Measurements from ENCODE around the gene KLHL6. TPM values are rescaled to one million over a fixed set of nuclear protein-coding genes. Genes with fewer than 3 reads are reported as not detected.

Gene KLHL6
- total and polyA plus RNA-seq, 2 of the 13 experiments (the other 11 are each of a cell fraction or from before 2014, with no cell fraction given), result not detected

DNA sequence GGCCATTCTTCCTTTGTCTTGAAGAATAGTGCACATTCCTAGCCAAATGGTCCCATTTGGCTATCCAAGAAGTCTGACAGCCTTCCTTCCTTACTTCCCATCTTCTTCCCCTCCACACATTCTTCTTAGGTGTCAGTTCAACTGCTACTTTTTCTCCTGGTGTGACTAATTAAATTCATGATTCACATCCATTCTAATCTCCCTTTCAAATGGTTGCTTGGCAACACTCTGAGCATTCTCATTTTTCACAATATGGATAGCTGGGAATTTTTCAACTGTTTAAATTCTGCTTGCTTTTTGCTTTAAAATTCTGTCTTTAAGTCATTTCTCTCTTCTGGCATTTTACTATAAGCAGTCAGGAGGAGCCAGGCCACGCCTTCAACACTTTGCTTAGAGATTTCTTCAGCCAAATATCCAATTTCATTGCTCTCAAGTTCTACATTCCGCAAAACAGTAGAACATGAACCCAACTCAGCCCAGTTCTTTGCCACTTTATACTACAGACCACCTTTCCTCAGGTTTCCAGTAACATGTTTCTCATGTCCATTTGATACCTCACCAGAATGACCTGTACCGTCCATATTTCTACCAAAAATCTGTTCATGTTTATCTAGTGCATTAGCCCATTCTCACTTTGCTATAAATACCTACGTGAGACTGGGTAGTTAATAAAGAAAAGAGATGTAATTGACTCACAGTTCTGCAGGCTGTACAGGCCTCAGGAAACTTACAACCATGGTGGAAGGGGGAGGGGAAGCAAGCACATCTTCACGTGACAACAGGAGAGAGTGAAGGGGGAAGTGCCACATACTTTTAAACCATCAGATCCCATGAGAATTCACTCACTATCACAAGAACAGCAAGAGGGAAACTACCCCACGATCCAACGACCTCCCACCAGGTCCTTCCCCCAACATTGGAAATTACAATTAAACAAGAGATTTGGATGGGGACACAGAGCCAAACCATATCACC lies 95.1 kb downstream of the KLHL6 start:
- H2AFZ ChIP-seq (ENCODE audit: low read length), result no peak overlapping the region
- BruUV-seq (replicated peaks), result no TSS peak
- no peak overlapping the region for H3K9ac ChIP-seq (ENCODE audit: insufficient read depth, low read depth, low read length)
- ATAC-seq (no peak), DNase-seq (ENCODE audit: low spot score) (no peak), FAIRE-seq (no peak)
- no peak overlapping the region for H3K4me2 ChIP-seq (ENCODE audit: low read depth, low read length)
- ChIA-PET CTCF (ENCODE audit: low intra/inter-chr PET ratio, low total read pairs) (no interaction called here), POLR2A (no interaction called here)
- no peaks in the 10 kb centered on the region for H4K20me1 ChIP-seq (ENCODE audit: insufficient read depth, low read length)
- no peaks in the 10 kb centered on the region for H3K36me3 ChIP-seq (replicated peaks in 1 of 2; ENCODE audit: control insufficient read depth in 1 of 2, insufficient read depth in 2 of 2, low read length in 2 of 2)
- no peak overlapping the region for H3K27ac ChIP-seq (ENCODE audit: extremely low read length, insufficient read depth, low read length)
- intact Hi-C loops (cut with micrococcal nuclease; ENCODE audit: unreplicated experiment), result no loop called here
- H3K4me1 ChIP-seq (ENCODE audit: insufficient read depth, low read length), result peaks cover 15% of the 10 kb centered on the region
- no peaks in the 10 kb centered on the region for H3K9me3 ChIP-seq (ENCODE audit: low read length)
- WGBS (ENCODE audit: low lambda C conversion rate), result 36% methylated on average over 7 of the region's 7 CpGs
- in situ Hi-C loops (cut with HindIII; ENCODE audit: extremely low pct_ligation_motif_present, low pct_unique_long_range_greater_than_20kb), result no loop called here
- H3K4me3 ChIP-seq (replicated peaks in 1 of 3; ENCODE audit: insufficient read depth in 1 of 3, low read depth in 2 of 3, low read length in 3 of 3), result no peak overlapping the region
- H3K79me2 ChIP-seq (ENCODE audit: insufficient read depth, low read length), result no peaks in the 10 kb centered on the region
- TF ChIP-seq ZNF256 (CRISPR knock-in tag; conservative IDR thresholded peaks at IDR 0.05), result peak; percentile 96
- no peak for TF ChIP-seq KLF6 (CRISPR knock-in tag; IDR thresholded peaks at IDR 0.05)
- H3K27me3 ChIP-seq (ENCODE audit: control insufficient read depth in 1 of 2, insufficient read depth in 2 of 2, low read length in 2 of 2), result no peaks in the 10 kb centered on the region

DNA sequence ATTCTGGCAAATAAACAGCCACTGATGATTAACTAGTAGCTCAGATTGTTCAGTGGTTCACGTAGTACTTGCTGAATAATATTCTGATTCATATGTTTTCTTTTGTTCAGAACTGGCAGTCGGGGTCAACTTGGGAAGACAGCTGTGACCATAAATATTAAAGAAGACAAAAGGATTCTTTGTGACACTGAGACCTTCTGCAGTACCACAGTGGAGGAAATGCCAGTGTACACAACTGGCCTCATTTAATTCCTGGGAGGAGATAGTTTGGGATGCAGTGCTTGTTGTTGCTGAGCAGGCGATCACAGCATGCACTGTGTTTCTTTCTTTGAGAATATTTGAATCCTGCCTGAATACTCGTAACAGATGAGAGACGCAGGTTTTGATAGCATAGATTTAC lies 100.4 kb downstream of the KLHL6 start:
- no peak overlapping the region for H3K27ac ChIP-seq (ENCODE audit: extremely low read length, insufficient read depth, low read length)
- CTCF ChIA-PET (ENCODE audit: low intra/inter-chr PET ratio, low total read pairs), result no interaction called here
- H3K27me3 ChIP-seq (ENCODE audit: control insufficient read depth in 1 of 2, insufficient read depth in 2 of 2, low read length in 2 of 2), result no peaks in the 10 kb centered on the region
- WGBS (ENCODE audit: low lambda C conversion rate), result 71% methylated on average over 5 of the region's 5 CpGs
- peaks cover 1 to 6% of the 10 kb centered on the region in 2 experiments; a peak in 1 of 5 replicates for H3K36me3 ChIP-seq (replicated peaks in 1 of 2; ENCODE audit: control insufficient read depth in 1 of 2, insufficient read depth in 2 of 2, low read length in 2 of 2)
- H3K9ac ChIP-seq (ENCODE audit: insufficient read depth, low read depth, low read length), result no peak overlapping the region
- H3K4me1 ChIP-seq (ENCODE audit: insufficient read depth, low read length), result peaks cover 12% of the 10 kb centered on the region
- intact Hi-C loops (cut with micrococcal nuclease; ENCODE audit: unreplicated experiment) (no loop called here), in situ Hi-C loops (cut with HindIII; ENCODE audit: extremely low pct_ligation_motif_present, low pct_unique_long_range_greater_than_20kb) (no loop called here)
- H3K4me3 ChIP-seq (replicated peaks in 1 of 3; ENCODE audit: insufficient read depth in 1 of 3, low read depth in 2 of 3, low read length in 3 of 3), result no peak overlapping the region
- no peak overlapping the region for H3K4me2 ChIP-seq (ENCODE audit: low read depth, low read length)
- no TSS peak for BruUV-seq (replicated peaks)
- H3K79me2 ChIP-seq (ENCODE audit: insufficient read depth, low read length), result no peaks in the 10 kb centered on the region
- no peaks in the 10 kb centered on the region for H3K9me3 ChIP-seq (ENCODE audit: low read length)
- no peaks in the 10 kb centered on the region for H4K20me1 ChIP-seq (ENCODE audit: insufficient read depth, low read length)
- peak; percentile 30 for DNase-seq (ENCODE audit: low spot score)
- ATAC-seq, result no peak; the same call in 2 of the 3 replicates
- H2AFZ ChIP-seq (ENCODE audit: low read length), result no peak overlapping the region
- POLR2A ChIA-PET, result no interaction called here
- no peak for FAIRE-seq
- TF ChIP-seq, protein P1, sequence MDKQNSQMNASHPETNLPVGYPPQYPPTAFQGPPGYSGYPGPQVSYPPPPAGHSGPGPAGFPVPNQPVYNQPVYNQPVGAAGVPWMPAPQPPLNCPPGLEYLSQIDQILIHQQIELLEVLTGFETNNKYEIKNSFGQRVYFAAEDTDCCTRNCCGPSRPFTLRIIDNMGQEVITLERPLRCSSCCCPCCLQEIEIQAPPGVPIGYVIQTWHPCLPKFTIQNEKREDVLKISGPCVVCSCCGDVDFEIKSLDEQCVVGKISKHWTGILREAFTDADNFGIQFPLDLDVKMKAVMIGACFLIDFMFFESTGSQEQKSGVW (CRISPR knock-in tag; IDR thresholded peaks at IDR 0.05; ENCODE audit: borderline replicate concordance), result no peak
- TF ChIP-seq, protein P2, sequence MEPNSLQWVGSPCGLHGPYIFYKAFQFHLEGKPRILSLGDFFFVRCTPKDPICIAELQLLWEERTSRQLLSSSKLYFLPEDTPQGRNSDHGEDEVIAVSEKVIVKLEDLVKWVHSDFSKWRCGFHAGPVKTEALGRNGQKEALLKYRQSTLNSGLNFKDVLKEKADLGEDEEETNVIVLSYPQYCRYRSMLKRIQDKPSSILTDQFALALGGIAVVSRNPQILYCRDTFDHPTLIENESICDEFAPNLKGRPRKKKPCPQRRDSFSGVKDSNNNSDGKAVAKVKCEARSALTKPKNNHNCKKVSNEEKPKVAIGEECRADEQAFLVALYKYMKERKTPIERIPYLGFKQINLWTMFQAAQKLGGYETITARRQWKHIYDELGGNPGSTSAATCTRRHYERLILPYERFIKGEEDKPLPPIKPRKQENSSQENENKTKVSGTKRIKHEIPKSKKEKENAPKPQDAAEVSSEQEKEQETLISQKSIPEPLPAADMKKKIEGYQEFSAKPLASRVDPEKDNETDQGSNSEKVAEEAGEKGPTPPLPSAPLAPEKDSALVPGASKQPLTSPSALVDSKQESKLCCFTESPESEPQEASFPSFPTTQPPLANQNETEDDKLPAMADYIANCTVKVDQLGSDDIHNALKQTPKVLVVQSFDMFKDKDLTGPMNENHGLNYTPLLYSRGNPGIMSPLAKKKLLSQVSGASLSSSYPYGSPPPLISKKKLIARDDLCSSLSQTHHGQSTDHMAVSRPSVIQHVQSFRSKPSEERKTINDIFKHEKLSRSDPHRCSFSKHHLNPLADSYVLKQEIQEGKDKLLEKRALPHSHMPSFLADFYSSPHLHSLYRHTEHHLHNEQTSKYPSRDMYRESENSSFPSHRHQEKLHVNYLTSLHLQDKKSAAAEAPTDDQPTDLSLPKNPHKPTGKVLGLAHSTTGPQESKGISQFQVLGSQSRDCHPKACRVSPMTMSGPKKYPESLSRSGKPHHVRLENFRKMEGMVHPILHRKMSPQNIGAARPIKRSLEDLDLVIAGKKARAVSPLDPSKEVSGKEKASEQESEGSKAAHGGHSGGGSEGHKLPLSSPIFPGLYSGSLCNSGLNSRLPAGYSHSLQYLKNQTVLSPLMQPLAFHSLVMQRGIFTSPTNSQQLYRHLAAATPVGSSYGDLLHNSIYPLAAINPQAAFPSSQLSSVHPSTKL (CRISPR knock-in tag; IDR thresholded peaks at IDR 0.05), result peak; percentile 54
- TF ChIP-seq ARID2 (CRISPR knock-in tag; IDR thresholded peaks at IDR 0.05; ENCODE audit: borderline replicate concordance) (no peak), NFYC (CRISPR knock-in tag; IDR thresholded peaks at IDR 0.05) (no peak), WIZ (CRISPR knock-in tag; IDR thresholded peaks at IDR 0.05) (no peak), SAP130 (CRISPR knock-in tag; IDR thresholded peaks at IDR 0.05; ENCODE audit: low read depth) (0 out of 2 replicates have a peak, but pooled peaks have one; percentile 13), JUND (CRISPR knock-in tag; IDR thresholded peaks at IDR 0.05) (no peak), NFYB (CRISPR knock-in tag; IDR thresholded peaks at IDR 0.05) (no peak), ATAD3A (CRISPR knock-in tag; IDR thresholded peaks at IDR 0.05) (no peak), ELF3 (CRISPR knock-in tag; IDR thresholded peaks at IDR 0.05) (peak; percentile 30; the same call in 1 of the 2 replicates)

All from HepG2 (cell line).